ENCODE data around the gene ZKSCAN3. TPM values are rescaled to one million over a fixed set of nuclear protein-coding genes. Genes with fewer than 3 reads are reported as not detected.

ZKSCAN3 gene
- total and polyA plus RNA-seq, 2 of the 4 experiments (the other 2 are of a cell fraction) = 3.7 to 4.8 TPM

GRCh38 chr6:28330041-28330440 lies 19.7 kb upstream of the ZKSCAN3 start:
- Histone ChIP-seq H3K14ac (replicated peaks; ENCODE audit: low read depth, low read length) (no peak overlapping the region), H2BK20ac (ENCODE audit: low read depth, low read length) (no peak overlapping the region), H3K56ac (ENCODE audit: extremely low read depth, insufficient read depth, low read length) (no peak overlapping the region), H3K4ac (ENCODE audit: low read depth, low read length) (no peak overlapping the region), H2BK15ac (ENCODE audit: low read depth, low read length) (no peak overlapping the region), H3K4me2 (ENCODE audit: low read depth, low read length) (no peak overlapping the region), H2AK5ac (ENCODE audit: low read depth, low read length) (no peak overlapping the region), H3K4me1 (ENCODE audit: control insufficient read depth, insufficient read depth, low read length) (no peaks in the 10 kb centered on the region), H3K36me3 (ENCODE audit: control insufficient read depth, insufficient read depth, low read length) (peaks cover 11% of the 10 kb centered on the region), H3K9ac (ENCODE audit: low read depth, low read length) (no peak overlapping the region), H4K20me1 (ENCODE audit: insufficient read depth, low read length) (no peaks in the 10 kb centered on the region), H3K27me3 (ENCODE audit: control insufficient read depth, insufficient read depth, low read length) (no peaks in the 10 kb centered on the region), H2BK5ac (ENCODE audit: low read depth, low read length, poor library complexity, severe bottlenecking) (no peak overlapping the region), H4K91ac (ENCODE audit: insufficient read depth, low read depth, low read length) (no peak overlapping the region), H3K18ac (ENCODE audit: low read depth, low read length) (no peak overlapping the region), H3K9me1 (ENCODE audit: insufficient read depth, low read length) (no peaks in the 10 kb centered on the region), H2AFZ (replicated peaks; ENCODE audit: low read length, poor library complexity) (no peak overlapping the region), H3K79me1 (ENCODE audit: low read depth in 1 of 2, low read length in 2 of 2) (no peaks in the 10 kb centered on the region), H3K23ac (ENCODE audit: low read depth, low read length) (no peak overlapping the region), H3K27ac (ENCODE audit: insufficient read depth, low read length) (no peak overlapping the region), H3K9me3 (ENCODE audit: control insufficient read depth, insufficient read depth, low read length) (peaks cover 21% of the 10 kb centered on the region), H2AK9ac (replicated peaks; ENCODE audit: low read depth, low read length, poor library complexity) (no peak overlapping the region), H3K4me3 (ENCODE audit: insufficient read depth, low read depth, low read length) (no peak overlapping the region), H4K5ac (ENCODE audit: low read depth, low read length) (no peak overlapping the region), H4K8ac (ENCODE audit: low read depth in 2 of 2, low read length in 2 of 2) (no peak overlapping the region), H2BK120ac (ENCODE audit: low read depth, low read length) (no peak overlapping the region)
- no peak for ATAC-seq (ENCODE audit: low read depth)
- no peak for DNase-seq
- in situ Hi-C loops (cut with MboI; ENCODE audit: low sequenced_read_pairs) (no loop called here), dilution Hi-C loops (cut with HindIII; ENCODE audit: low sequenced_read_pairs, unreplicated experiment) (no loop called here), intact Hi-C loops (cut with micrococcal nuclease) (no loop called here)
- POLR2A ChIA-PET (ENCODE audit: unreplicated experiment) = no interaction called here
- no peak for TF ChIP-seq CEBPB (IDR thresholded peaks at IDR 0.05; ENCODE audit: low read depth, low read length)
- no TSS peak for BruUV-seq (replicated peaks)
- CTCF ChIA-PET = no interaction called here
- WGBS, 2 experiments (ENCODE audit: extremely low coverage in 2 of 2, insufficient read length in 1 of 2) = no CpG with 5 or more reads among the region's 1 CpG
